ENCODE data around the gene NR4A2.

DNA sequence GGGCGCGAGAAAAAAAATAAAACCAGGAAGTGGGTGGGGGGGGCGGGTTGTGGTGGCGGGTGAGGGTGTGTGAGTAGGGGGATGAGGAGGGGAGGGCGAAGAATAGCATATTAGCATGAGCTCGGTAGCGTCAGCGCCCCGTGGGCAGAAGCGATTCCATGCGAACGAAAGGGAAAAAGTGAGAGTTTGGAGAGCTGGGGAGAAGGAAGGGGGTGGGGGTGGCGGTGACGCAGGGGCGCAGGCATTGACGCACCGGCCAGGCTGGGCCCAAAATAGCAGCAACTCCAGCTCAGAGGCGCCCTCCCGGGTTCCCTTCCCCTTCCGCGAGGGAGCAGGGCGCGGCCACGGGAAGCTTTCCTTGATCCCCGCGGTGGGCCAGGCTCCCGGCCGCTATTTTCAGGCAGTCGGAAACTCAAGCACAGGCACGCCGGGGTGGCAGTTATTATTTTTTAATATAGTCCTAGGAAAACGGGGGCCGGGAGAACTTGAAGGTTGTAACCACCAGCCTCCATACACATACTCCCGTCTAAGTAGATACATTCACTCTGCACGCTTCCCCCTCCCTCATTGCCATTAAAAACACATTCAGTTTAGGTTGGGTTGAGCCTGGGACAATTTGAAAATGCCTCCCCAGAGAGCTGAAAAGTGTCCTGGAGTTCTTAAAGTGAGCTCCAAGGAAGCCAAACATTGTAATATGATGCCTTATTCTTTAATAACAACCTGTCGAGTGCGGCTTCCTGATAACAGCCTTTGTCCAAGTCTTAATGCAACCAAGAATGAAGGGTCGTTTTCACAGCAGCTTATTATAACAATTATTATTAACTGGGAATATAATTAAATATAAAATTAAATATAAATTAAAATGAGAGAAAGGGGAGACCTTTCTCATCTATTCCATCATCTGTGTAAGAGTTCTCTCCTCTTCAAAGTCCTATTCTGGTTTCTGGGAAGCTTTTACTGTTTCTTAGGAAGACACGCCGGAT is 2.3 kb upstream of the NR4A2 start:
- TF ChIP-seq, protein P1, sequence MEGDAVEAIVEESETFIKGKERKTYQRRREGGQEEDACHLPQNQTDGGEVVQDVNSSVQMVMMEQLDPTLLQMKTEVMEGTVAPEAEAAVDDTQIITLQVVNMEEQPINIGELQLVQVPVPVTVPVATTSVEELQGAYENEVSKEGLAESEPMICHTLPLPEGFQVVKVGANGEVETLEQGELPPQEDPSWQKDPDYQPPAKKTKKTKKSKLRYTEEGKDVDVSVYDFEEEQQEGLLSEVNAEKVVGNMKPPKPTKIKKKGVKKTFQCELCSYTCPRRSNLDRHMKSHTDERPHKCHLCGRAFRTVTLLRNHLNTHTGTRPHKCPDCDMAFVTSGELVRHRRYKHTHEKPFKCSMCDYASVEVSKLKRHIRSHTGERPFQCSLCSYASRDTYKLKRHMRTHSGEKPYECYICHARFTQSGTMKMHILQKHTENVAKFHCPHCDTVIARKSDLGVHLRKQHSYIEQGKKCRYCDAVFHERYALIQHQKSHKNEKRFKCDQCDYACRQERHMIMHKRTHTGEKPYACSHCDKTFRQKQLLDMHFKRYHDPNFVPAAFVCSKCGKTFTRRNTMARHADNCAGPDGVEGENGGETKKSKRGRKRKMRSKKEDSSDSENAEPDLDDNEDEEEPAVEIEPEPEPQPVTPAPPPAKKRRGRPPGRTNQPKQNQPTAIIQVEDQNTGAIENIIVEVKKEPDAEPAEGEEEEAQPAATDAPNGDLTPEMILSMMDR (IDR thresholded peaks at IDR 0.05): 0 out of 2 replicates have a peak, but pooled peaks have one; percentile 15
- TF ChIP-seq SIN3A (IDR thresholded peaks at IDR 0.05; ENCODE audit: borderline replicate concordance, low read depth, low read length): no peak
- no peak for TF ChIP-seq POLR2AphosphoS5 (IDR thresholded peaks at IDR 0.05; ENCODE audit: low read depth, low read length)
- no peak for TF ChIP-seq MXI1 (IDR thresholded peaks at IDR 0.05; ENCODE audit: low read depth, low read length)
- no peak for TF ChIP-seq EZH2phosphoT487 (IDR thresholded peaks at IDR 0.05; ENCODE audit: borderline replicate concordance, low read depth)
- TF ChIP-seq, protein P2, sequence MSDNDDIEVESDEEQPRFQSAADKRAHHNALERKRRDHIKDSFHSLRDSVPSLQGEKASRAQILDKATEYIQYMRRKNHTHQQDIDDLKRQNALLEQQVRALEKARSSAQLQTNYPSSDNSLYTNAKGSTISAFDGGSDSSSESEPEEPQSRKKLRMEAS (IDR thresholded peaks at IDR 0.05; ENCODE audit: low read depth): no peak
- no peak for TF ChIP-seq EP300 (IDR thresholded peaks at IDR 0.05; ENCODE audit: borderline replicate concordance in 1 of 2, low read depth in 1 of 2, low read length in 1 of 2)
- TF ChIP-seq, protein P3, sequence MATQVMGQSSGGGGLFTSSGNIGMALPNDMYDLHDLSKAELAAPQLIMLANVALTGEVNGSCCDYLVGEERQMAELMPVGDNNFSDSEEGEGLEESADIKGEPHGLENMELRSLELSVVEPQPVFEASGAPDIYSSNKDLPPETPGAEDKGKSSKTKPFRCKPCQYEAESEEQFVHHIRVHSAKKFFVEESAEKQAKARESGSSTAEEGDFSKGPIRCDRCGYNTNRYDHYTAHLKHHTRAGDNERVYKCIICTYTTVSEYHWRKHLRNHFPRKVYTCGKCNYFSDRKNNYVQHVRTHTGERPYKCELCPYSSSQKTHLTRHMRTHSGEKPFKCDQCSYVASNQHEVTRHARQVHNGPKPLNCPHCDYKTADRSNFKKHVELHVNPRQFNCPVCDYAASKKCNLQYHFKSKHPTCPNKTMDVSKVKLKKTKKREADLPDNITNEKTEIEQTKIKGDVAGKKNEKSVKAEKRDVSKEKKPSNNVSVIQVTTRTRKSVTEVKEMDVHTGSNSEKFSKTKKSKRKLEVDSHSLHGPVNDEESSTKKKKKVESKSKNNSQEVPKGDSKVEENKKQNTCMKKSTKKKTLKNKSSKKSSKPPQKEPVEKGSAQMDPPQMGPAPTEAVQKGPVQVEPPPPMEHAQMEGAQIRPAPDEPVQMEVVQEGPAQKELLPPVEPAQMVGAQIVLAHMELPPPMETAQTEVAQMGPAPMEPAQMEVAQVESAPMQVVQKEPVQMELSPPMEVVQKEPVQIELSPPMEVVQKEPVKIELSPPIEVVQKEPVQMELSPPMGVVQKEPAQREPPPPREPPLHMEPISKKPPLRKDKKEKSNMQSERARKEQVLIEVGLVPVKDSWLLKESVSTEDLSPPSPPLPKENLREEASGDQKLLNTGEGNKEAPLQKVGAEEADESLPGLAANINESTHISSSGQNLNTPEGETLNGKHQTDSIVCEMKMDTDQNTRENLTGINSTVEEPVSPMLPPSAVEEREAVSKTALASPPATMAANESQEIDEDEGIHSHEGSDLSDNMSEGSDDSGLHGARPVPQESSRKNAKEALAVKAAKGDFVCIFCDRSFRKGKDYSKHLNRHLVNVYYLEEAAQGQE (IDR thresholded peaks at IDR 0.05; ENCODE audit: low read depth, low read length): no peak
- TF ChIP-seq JUND (IDR thresholded peaks at IDR 0.05): no peak
- no peak for TF ChIP-seq SMC3 (IDR thresholded peaks at IDR 0.05; ENCODE audit: low read depth, low read length)
- no peak for TF ChIP-seq TCF12 (IDR thresholded peaks at IDR 0.05)
